LNCAP (cell line): ENCODE measurements around the gene TP63.

Experiments
- TF ChIP-seq, protein P1 (sequence below): fragments of 450-650 bp; IDR thresholded peaks from 2 replicates; pipeline ENCODE4 v1.5.1; 2017; ENCODE audit warnings: mild to moderate bottlenecking

The TP63 gene

DNA sequence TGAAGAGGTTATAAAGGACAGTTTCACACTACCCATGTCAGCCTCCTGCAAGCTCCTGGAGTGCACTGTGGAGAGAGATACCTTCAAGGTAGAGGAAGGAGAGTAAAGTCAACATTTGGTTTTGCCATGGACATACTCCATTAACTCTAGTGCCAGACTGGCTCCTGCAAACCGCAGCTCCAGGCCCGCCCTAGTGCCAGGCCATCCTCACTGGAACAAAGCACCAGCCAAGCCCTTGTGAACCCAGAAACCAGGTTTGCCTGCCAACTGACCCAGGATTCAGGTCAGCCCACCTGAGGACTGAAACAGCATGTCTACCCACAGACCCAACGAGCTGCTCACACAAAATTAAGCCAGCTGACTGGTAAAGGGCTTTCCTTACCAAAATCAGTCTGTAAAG lies 41.0 kb upstream of the TP63 start:
- TF ChIP-seq, protein P1, sequence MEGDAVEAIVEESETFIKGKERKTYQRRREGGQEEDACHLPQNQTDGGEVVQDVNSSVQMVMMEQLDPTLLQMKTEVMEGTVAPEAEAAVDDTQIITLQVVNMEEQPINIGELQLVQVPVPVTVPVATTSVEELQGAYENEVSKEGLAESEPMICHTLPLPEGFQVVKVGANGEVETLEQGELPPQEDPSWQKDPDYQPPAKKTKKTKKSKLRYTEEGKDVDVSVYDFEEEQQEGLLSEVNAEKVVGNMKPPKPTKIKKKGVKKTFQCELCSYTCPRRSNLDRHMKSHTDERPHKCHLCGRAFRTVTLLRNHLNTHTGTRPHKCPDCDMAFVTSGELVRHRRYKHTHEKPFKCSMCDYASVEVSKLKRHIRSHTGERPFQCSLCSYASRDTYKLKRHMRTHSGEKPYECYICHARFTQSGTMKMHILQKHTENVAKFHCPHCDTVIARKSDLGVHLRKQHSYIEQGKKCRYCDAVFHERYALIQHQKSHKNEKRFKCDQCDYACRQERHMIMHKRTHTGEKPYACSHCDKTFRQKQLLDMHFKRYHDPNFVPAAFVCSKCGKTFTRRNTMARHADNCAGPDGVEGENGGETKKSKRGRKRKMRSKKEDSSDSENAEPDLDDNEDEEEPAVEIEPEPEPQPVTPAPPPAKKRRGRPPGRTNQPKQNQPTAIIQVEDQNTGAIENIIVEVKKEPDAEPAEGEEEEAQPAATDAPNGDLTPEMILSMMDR: no peak

DNA sequence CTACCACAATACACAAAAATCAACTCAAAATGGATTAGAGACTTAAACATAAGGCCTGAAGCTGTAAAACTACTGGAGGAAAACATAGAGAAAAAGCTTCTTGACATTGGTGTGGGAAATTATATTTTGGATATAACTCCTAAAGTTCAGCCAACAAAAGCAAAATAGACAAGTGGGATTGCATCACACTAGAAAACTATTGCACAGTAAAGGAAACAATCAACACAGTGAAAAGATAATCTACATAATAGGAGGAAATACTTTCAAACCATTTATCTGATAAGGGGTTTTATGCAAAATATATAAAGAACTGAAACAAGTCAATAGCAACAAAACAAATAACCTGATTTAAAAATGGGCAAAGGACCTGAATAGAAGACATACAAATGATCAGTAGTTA lies 37.6 kb upstream of the TP63 start:
- TF ChIP-seq, protein P1: no peak

- TF ChIP-seq, protein P1: no peak
These were observed 33.3 kb upstream of the TP63 start for GRCh38 chr3:189597918-189598317.

DNA sequence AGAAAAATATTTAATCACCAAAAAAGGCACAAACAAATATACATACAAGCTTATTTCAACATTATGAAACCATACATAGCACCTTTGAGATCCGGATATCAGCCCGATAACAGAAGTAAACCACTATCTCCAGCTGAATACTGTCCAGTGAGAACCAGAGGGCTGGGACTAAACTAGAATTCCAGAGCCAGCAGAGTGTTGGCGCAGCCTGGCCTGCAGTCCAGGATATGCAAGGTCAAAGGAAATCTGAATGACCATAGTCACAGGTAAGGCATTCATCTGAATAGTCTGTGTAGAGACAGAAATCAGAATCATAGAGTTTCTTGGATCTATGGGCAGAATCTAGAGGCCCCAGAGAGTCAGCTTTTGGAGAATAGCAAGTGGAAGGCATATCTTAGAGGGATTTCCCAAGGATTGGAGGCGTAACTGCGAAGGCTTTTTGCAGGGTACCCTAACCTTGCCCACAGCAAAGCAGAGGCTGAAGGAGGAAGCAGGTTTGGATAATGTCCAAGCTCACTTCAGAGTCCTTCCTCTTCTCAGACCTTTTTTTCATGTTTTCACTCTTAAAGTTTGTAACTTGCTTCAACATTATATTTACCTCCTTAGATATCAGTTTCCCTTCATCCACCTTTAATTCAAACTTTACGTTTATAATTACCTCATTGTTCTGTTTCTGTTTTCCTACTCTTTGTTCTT lies 32.5 kb upstream of the TP63 start:
- TF ChIP-seq, protein P1: no peak

GRCh38 chr3:189602471-189602870 lies 28.7 kb upstream of the TP63 start:
- TF ChIP-seq, protein P1: no peak

DNA sequence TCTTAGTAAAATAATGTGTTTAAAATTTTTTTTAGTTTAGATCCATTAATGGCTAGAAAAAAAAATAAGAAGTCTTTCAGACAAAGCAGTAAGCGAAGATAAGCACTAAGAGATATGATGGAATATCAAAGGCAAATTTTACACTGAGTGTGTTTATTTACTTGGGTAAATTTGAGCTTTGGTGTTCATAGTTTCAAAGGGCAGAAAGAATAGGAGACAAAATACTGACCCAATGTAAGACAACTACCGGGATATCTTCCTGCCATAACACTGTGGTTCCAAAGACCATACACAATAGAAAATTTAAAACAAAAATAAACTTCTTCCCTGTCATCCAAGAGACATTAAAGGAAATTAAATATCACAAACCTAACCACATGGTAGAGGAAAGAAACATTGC lies 25.5 kb upstream of the TP63 start:
- TF ChIP-seq, protein P1: no peak

DNA sequence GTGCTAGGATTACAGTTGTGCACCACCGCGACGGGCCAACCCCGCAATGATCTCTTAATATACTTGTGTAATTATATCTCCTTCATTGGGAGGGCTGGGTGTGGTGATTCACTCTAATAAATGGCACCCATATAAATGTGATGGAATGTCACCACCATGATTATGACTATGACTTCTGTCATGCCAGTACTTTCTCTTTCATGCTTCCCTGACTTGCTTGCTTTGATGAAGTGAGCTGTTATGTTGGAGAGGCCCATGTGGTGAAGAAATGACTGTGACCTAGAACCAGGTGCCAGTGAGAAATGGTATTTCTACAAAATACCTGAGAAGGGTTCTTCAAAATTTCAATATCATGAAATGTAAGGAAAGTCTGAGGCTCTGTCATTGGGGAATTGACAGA lies 24.4 kb upstream of the TP63 start:
- TF ChIP-seq, protein P1: no peak

DNA sequence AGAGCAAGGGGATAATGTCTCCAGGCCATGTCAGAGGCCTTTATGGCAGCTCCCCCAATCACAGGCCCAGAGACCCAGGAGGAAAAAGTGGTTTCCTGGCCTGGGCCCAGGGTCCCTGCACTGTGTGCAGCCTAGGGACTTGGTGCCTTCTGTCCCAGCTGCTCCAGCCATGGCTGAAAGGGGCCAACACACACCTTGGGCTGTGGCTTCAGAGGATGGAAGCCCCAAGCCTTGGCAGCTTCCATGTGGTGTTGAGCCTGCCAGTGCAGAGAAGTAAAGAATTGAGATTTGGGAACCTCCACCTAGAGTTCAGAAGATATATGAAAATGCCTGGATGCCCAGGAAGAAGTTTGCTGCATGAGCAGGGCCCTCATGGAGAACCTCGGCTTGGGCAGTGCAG lies 18.1 kb upstream of the TP63 start:
- TF ChIP-seq, protein P1: no peak
